GM12891 (cell line): ENCODE results near the gene FHIT.

Experiments
- POLR2A ChIP-seq: IDR thresholded peaks from 2 replicates; pipeline ENCODE4 v1.6.1; 2011; ENCODE audit warnings: low read depth, low read length, control low read depth
- POLR2AphosphoS5 ChIP-seq: IDR thresholded peaks from 2 replicates; pipeline ENCODE4 v1.6.1; 2011; ENCODE audit warnings: low read depth, low read length, control low read depth
- TAF1 ChIP-seq: IDR thresholded peaks from 2 replicates; pipeline ENCODE4 v1.6.1; 2011; ENCODE audit warnings: low read depth, low read length, control low read depth

GRCh38 chr3:59865351-59865750 lies 1385.9 kb downstream of the FHIT start:
- no peak for TF ChIP-seq POLR2A
- no peak for TF ChIP-seq POLR2AphosphoS5
- TF ChIP-seq TAF1: no peak
